ENCODE measurements around the gene MYLIP. TPM values are rescaled to one million over a fixed set of nuclear protein-coding genes. Genes with fewer than 3 reads are reported as not detected.

MYLIP gene
- total RNA-seq, result 0.94 and 1.1 TPM in 2 replicates

DNA sequence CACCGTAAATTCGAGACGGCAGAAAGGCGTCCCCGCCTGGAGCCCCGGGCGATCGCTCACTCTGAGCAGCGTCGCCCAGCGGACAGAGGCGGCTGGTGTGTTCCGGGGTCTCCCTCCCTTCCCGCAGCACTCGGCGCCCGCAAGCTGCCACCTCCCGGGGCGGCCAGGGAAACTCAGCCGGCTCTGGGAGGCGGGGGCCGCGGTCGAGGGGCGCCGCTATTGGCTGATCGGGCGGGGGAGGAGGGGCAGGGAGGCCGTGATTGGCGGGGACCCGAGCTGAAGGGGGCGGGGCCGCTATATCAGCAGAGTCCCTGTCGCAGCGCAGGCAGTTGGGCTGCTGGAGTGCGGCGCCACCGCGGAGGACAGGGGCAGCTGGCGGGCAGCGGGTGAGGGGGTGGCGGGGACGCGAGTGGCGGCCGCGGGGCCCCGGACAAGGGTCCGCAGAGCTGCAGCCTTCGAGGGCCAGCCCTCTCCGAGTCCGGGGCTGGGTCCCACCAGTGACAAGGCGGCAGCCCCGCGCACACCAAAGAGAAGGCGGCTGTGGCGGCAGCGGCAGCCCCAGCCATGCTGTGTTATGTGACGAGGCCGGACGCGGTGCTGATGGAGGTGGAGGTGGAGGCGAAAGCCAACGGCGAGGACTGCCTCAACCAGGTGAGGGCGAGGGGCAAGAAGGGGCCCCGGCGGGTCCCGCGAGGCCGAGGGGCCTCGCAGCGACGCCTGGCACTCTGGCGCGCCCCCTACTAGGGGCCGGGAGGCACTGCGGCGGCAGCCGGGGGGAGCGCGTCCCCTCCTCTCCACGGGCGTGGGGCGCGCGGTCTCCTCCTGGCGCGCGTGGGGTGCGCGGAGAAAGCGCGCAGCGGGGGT lies at the start of gene MYLIP:
Gene MYLIP, plus strand, starts transcription at position 328 of the 864 bp plus-strand sequence. Its CDS starts 237 bp downstream, at position 565.

Other genes with a start within 250 kb of the MYLIP start
- gene GMPR, start 109.5 kb downstream of the MYLIP start, total RNA-seq, result 0.04 TPM in 1 of 2 replicates, not detected in the other